Esophagus squamous epithelium (tissue), 5 donors: ENCODE measurements around the gene PADI2. TPM values are rescaled to one million over a fixed set of nuclear protein-coding genes. Genes with fewer than 3 reads are reported as not detected.

Experiments
- DNase-seq: peaks from one replicate; lab custom pipeline; 2025; lab: John Stamatoyannopoulos, UW
- H3K27ac ChIP-seq, 4 donors: fragments of 200-600 bp; sonication (generic); one replicate each; pipeline ENCODE4 v1.5.1; 2016 to 2019; ENCODE audit warnings: mild to moderate bottlenecking in 1 of 4
- H3K27me3 ChIP-seq, 4 donors: fragments of 200-600 bp; sonication (generic); 1 replicate in 3 of 4; 2 replicates in 1 of 4; pipeline versions ENCODE4 v1.5.1 to v1.6.0; 2017 to 2021; ENCODE audit warnings: antibody characterized with exemption in 1 of 4
- H3K36me3 ChIP-seq, 3 donors: fragments of 200-600 bp; sonication (generic); one replicate each; pipeline ENCODE4 v1.5.1; 2016 to 2019
- H3K4me1 ChIP-seq, 3 donors: fragments of 200-600 bp; sonication (generic); one replicate each; pipeline ENCODE4 v1.5.1; 2017 to 2019
- H3K4me3 ChIP-seq, 4 donors: fragments of 200-600 bp; sonication (generic); 1 replicate in 3 of 4; 2 replicates in 1 of 4; pipeline ENCODE4 v1.5.1; 2016 to 2019; ENCODE audit warnings: mild to moderate bottlenecking in 2 of 4, moderate library complexity in 1 of 4
- H3K9me3 ChIP-seq, 3 donors: fragments of 200-600 bp; sonication (generic); one replicate each; pipeline ENCODE4 v1.5.1; 2016 to 2019
- CTCF ChIP-seq, 6 experiments: fragments of 450-650 bp in 4 of 6; fragments of 200-600 bp in 2 of 6; sonication (generic) in 2 of 6; IDR thresholded peaks; one replicate each; pipeline ENCODE4 v1.5.1; 2016 to 2019; ENCODE audit warnings: antibody characterized with exemption in 6 of 6, mild to moderate bottlenecking in 4 of 6, moderate library complexity in 4 of 6
- POLR2A ChIP-seq, 4 donors: fragments of 450-650 bp; IDR thresholded peaks; one replicate each; pipeline ENCODE4 v1.6.1; 2017; ENCODE audit warnings: antibody characterized with exemption in 4 of 4, mild to moderate bottlenecking in 4 of 4, moderate library complexity in 3 of 4
- WGBS, 2 donors: methylation state at CpG; one replicate each; pipeline ENCODE4 v1.1.5; 2018; 5-methylcytosine and 5-hydroxymethylcytosine counted together
- intact Hi-C: fragments of 100-400 bp; cut with DNase I; formaldehyde crosslinking; loops from one replicate; pipeline ENCODE4 v1.15.0; 2022
- total RNA-seq, 4 donors: library from RNA; depleted of rRNA; stranded (reverse); fragments of >200 nt; gene quantifications; one replicate each; pipeline ENCODE4 v1.1.0, GENCODE V29; 2016
- donor health status: DM: yes; HTN: yes; CAD: no.

Gene PADI2
- total RNA-seq, 4 donors from 2014 or later: 0.57 to 2.1 (median 1.1) TPM

GRCh38 chr1:17161926-17162800 is 42.9 kb upstream of the PADI2 start:
- H3K4me1 ChIP-seq: peaks cover 0 to 8% (median 0%) of the 10 kb centered on the region in 3 donors
- peaks cover 0 to under 1% (median 0%) of the 10 kb centered on the region in 3 donors for H3K9me3 ChIP-seq
- no peak overlapping the region for H3K4me3 ChIP-seq
- DNase-seq: no peak
- H3K27ac ChIP-seq: no peak overlapping the region
- intact Hi-C loops: no loop called here
- H3K36me3 ChIP-seq: no peaks in the 10 kb centered on the region
- TF ChIP-seq CTCF (IDR thresholded peaks at IDR 0.05): no peak
- TF ChIP-seq POLR2A (IDR thresholded peaks at IDR 0.05): no peak
- peaks cover 0 to 23% (median 0%) of the 10 kb centered on the region in 4 donors for H3K27me3 ChIP-seq
- WGBS, 2 donors: 73 to 99% methylated on average over 7 to 10 of the region's 20 CpGs

GRCh38 chr1:17161137-17161740 is 42.0 kb upstream of the PADI2 start:
- Histone ChIP-seq H3K27ac (peak overlapping the region in 2 of 4 donors; percentile 30 to 45), H3K36me3 (no peaks in the 10 kb centered on the region), H3K9me3 (peaks cover 0 to 8% (median 0%) of the 10 kb centered on the region in 3 donors), H3K4me3 (no peak overlapping the region), H3K27me3 (peaks cover 0 to 15% (median 0%) of the 10 kb centered on the region in 4 donors), H3K4me1 (peaks cover 0 to 8% (median 0%) of the 10 kb centered on the region in 3 donors)
- 77 to 93% methylated on average over 3 of the region's 3 CpGs for WGBS, 2 donors
- TF ChIP-seq POLR2A (IDR thresholded peaks at IDR 0.05): no peak
- TF ChIP-seq CTCF (IDR thresholded peaks at IDR 0.05): no peak
- intact Hi-C loops: no loop called here
- DNase-seq: no peak

DNA sequence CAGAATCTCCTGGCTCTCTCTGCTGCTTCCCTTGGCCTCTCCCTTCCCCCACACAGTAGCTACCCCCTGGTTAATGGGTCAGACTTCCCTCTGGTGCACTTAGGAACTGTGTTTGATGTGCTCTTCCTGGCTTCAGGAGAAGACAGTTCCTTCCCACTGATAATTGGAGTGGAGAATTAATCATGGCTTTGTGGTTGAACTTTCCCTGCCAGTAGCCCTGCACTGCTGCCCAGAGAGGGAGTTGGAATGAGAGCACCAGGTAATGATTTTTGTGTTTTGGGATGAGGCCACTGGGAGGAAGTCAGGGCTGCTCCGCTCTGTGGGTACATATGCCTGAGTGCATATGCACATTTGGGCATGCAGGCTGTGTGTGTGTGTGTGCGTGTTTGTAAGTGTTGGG is 39.7 kb upstream of the PADI2 start:
- no peaks in the 10 kb centered on the region for H3K36me3 ChIP-seq
- no peak for TF ChIP-seq POLR2A (IDR thresholded peaks at IDR 0.05)
- no peak for TF ChIP-seq CTCF (IDR thresholded peaks at IDR 0.05)
- no peak overlapping the region for H3K27ac ChIP-seq
- no peak for DNase-seq
- H3K4me3 ChIP-seq: no peak overlapping the region
- intact Hi-C loops: no loop called here
- WGBS, 2 donors: 100% methylated on average over 1 of the region's 2 CpGs; no CpG with 5 or more reads in 1 of the 2 donors
- peaks cover 0 to 8% (median 0%) of the 10 kb centered on the region in 3 donors for H3K4me1 ChIP-seq
- peaks cover 0 to 7% (median 0%) of the 10 kb centered on the region in 4 donors for H3K27me3 ChIP-seq
- peaks cover 0 to 31% (median 19%) of the 10 kb centered on the region in 3 donors for H3K9me3 ChIP-seq

GRCh38 chr1:17156108-17156507 is 36.9 kb upstream of the PADI2 start:
- TF ChIP-seq POLR2A (IDR thresholded peaks at IDR 0.05) (no peak), CTCF (IDR thresholded peaks at IDR 0.05) (no peak)
- DNase-seq: no peak
- no peaks in the 10 kb centered on the region for H3K36me3 ChIP-seq

More at GRCh38 chr1:17156108-17156507, 36.9 kb upstream of the PADI2 start:
- peaks cover 0 to 8% (median 0%) of the 10 kb centered on the region in 3 donors for H3K4me1 ChIP-seq
- WGBS, 2 donors: 39 to 54% methylated on average over 3 of the region's 3 CpGs
- peaks cover 0 to 23% (median 0%) of the 10 kb centered on the region in 4 donors for H3K27me3 ChIP-seq
- no peak overlapping the region for H3K4me3 ChIP-seq
- H3K9me3 ChIP-seq: peaks cover 0 to 54% (median 31%) of the 10 kb centered on the region in 3 donors
- no peak overlapping the region for H3K27ac ChIP-seq
- intact Hi-C loops: no loop called here
